Smooth muscle cell of bladder (primary cell): ENCODE results near the gene SNRPA1. TPM values are rescaled to one million over a fixed set of nuclear protein-coding genes. Genes with fewer than 3 reads are reported as not detected.

ENCODE experiments used
- total RNA-seq: library from RNA; depleted of rRNA; stranded (reverse); fragments of >200 nt; gene quantifications from 2 replicates; pipeline ENCODE4 v1.2.3, GENCODE V29; 2014

Gene SNRPA1
- total RNA-seq: 8.0 and 13.0 TPM in 2 replicates

DNA sequence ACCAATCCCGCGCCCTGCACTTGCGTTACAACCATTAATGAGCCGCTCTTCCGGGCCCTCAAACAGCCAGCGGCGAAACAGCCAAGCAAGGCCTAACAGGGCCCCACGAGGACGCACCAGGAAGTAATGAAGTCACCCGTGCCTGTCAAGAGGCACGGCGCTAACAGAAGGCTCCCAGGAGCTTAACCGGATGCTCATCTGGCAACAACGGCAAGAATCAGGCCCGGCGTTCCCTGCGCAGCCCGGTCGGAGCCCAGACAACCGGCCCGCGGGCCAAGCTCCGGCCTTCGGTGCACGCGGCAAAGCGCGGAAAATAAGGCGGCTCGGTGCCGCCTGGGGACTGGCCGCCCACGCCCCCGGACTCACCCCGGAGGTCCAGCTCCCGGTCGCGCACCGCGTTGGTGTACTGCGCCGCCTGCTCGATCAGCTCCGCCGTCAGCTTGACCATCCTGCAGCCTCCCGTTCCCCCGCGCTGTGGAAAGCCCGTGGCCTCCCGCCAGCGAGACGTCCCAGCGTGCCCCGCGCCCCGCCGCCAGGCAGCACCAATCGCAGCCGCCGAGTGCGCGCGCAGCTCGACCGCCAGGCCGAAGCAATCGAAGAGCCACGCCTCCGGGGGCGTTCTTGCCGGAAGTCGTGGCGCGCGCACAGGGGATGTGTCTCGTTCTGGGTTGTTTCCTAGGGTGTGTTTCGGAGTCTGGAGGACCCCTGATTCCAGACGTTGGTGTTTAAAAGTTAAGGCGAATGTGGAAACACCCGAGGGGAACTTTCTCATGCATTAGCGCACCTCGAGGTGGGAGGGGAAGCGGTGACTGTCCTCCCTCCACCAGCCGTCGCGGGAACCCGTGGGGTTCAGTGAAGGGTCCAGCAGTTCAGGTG, at the start of gene SNRPA1:
Gene SNRPA1 (minus strand): TSS at position 518 of the 876 bp plus-strand sequence. CDS start 70 bp downstream, at position 448.

DNA sequence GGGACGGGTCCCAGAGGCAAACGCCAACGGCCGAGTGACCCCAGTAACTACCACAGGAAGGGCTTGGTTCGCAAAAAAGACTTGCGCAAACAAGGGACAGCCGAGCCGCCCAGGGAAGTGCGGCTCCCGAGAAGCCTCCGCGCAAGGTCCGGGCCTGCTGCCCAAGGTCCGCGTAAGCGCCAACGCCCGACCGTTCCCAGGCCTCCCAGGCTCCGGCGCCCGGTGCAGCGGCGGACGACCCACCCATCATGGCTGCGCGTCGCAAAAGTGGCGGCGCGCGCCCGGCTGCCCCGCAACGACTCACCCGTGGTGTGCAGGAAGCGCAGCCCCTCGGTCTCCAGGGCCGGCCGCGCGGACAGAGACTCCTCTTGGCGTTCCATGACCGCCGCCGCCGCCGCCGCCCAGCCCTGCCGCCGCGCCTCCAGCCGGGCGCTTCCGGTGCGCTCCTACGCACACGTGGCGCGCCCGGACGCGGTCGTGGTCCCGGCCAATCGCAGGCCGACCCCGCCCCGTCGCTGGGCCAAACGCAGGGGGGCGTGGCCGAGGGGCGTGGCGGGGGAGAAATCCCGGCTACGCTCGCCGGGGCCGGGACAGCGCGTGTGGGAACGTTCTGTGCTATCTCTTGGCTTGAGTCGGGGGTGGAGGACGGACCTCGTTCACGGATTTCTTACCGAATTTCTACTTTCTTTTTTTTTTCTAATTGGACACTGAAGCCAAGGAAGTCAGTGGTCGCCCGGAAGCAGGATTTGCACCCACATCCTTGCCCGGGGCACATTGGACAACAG, 17.8 kb downstream of the SNRPA1 start, which contains the start of gene SELENOS:
Gene SELENOS (minus strand): TSS at position 448 of the 785 bp plus-strand sequence. CDS start 68 bp downstream, at position 380.

DNA sequence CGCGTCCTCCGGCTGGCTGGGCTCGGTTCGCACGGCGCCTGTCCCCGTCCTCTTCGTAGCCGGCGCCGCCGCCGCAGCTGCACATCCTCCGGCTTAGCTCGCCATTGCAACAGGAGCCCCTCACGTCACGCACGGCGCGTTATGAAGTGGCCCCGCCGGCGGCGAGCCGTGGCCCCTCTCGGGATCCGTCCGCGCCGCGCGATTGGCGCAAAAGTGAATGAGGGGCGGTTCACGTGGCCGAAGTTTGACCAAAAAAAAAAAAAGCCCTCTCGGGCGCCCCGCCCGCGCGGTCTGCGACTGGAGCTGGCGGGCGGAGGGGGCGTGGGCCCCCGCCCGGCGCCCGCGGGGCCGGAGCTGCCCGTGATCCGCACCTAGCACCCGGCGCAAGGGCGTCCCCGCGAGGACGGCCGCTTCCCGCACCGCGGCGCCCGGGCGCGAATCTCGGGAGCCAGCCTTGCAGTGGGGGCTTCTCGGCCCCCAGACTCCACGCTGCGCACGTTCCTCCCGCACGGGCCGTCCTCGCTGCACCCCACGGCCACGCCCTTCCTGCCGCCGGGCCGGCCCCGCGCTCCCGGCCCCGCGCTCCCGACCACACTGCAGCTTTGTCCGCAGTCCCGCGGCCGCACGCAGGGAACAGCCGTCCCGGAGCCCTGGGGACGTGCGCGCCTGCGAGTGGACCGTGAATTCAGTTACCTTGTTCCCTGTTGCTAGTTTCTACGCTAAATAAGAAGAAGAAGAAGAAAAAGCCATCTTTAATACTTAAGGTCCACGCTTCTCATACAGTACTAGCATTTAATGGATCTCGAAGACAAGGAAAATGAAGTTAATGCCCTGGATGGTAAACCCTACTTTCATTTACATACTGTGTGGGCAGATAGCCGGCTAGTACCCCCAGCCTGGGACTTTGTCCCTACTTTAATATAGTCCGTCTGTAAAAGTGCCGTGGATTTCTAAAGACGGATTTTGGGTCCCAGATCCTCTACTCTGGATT, 42.9 kb downstream of the SNRPA1 start, which contains the start of gene CHSY1:
Gene CHSY1 (minus strand): TSS at position 219 of the 991 bp plus-strand sequence. CDS start 592 bp downstream, outside the sequence.

Other genes with a start within 250 kb of the SNRPA1 start
- 43.1 and 59.3 TPM in 2 replicates for gene CHSY1, start 43.2 kb downstream of the SNRPA1 start, total RNA-seq
- gene SELENOS, start 17.8 kb downstream of the SNRPA1 start, total RNA-seq: 72.7 and 85.5 TPM in 2 replicates
- 7.7 and 11.6 TPM in 2 replicates for gene PCSK6, start 194.5 kb upstream of the SNRPA1 start, total RNA-seq